ENCODE measurements around the gene MARCHF9. TPM values are rescaled to one million over a fixed set of nuclear protein-coding genes. Genes with fewer than 3 reads are reported as not detected.

MARCHF9 gene
- total RNA-seq, 1 experiment from 2014 or later: 42.4 TPM

DNA sequence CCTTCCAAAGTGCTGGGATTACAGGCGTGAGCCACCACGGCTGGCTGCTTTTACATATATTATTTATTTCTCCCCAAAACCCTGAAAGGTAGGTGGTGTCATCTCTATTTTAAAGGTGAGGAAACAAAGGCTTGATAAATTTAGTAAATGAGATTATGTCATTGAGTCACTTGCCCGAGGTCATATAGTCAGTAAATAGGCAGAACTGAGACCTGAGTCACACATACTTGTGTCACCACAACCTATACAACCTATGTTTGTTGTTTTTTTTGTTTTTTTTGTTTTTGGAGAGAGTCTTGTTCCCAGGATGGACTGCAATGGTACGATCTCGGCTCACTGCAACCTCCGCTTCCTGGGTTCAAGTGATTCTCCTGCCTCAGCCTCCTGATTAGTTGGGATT lies 40.5 kb downstream of the MARCHF9 start:
- CTCF ChIA-PET: interaction anchor here (0.6 kb wide), 1 partner anchor 366 kb away, joined by 3 read pairs; no protein-coding TSS in a partner anchor
- Mint-ChIP-seq H3K9me3 (ENCODE audit: low read depth, unreplicated experiment) (no peaks in the 10 kb centered on the region), H3K4me1 (ENCODE audit: low read depth, unreplicated experiment) (no peaks in the 10 kb centered on the region), H3K27ac (ENCODE audit: unreplicated experiment) (no peak overlapping the region), H3K36me3 (ENCODE audit: insufficient read depth, unreplicated experiment) (peaks cover 46% of the 10 kb centered on the region), H3K4me3 (ENCODE audit: low read depth, unreplicated experiment) (no peak overlapping the region), H3K27me3 (ENCODE audit: unreplicated experiment) (no peaks in the 10 kb centered on the region)
- no peak for DNase-seq
- intact Hi-C loops (cut with micrococcal nuclease; ENCODE audit: unreplicated experiment): no loop called here
- BruUV-seq (replicated peaks): no TSS peak
- TF ChIP-seq, protein P1, sequence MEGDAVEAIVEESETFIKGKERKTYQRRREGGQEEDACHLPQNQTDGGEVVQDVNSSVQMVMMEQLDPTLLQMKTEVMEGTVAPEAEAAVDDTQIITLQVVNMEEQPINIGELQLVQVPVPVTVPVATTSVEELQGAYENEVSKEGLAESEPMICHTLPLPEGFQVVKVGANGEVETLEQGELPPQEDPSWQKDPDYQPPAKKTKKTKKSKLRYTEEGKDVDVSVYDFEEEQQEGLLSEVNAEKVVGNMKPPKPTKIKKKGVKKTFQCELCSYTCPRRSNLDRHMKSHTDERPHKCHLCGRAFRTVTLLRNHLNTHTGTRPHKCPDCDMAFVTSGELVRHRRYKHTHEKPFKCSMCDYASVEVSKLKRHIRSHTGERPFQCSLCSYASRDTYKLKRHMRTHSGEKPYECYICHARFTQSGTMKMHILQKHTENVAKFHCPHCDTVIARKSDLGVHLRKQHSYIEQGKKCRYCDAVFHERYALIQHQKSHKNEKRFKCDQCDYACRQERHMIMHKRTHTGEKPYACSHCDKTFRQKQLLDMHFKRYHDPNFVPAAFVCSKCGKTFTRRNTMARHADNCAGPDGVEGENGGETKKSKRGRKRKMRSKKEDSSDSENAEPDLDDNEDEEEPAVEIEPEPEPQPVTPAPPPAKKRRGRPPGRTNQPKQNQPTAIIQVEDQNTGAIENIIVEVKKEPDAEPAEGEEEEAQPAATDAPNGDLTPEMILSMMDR (IDR thresholded peaks at IDR 0.05; ENCODE audit: unreplicated experiment): no peak

GRCh38 chr12:57796996-57797395 lies 42.1 kb downstream of the MARCHF9 start:
- intact Hi-C loops (cut with micrococcal nuclease; ENCODE audit: unreplicated experiment): no loop called here
- Mint-ChIP-seq H3K36me3 (ENCODE audit: insufficient read depth, unreplicated experiment) (peaks cover 34% of the 10 kb centered on the region), H3K27ac (ENCODE audit: unreplicated experiment) (no peak overlapping the region), H3K4me3 (ENCODE audit: low read depth, unreplicated experiment) (no peak overlapping the region), H3K4me1 (ENCODE audit: low read depth, unreplicated experiment) (no peaks in the 10 kb centered on the region), H3K27me3 (ENCODE audit: unreplicated experiment) (no peaks in the 10 kb centered on the region), H3K9me3 (ENCODE audit: low read depth, unreplicated experiment) (no peaks in the 10 kb centered on the region)
- no peak for DNase-seq
- CTCF ChIA-PET: no interaction called here
- no TSS peak for BruUV-seq (replicated peaks)
- TF ChIP-seq, protein P1 (IDR thresholded peaks at IDR 0.05; ENCODE audit: unreplicated experiment): no peak

GRCh38 chr12:57797933-57798332 lies 43.0 kb downstream of the MARCHF9 start:
- BruUV-seq (replicated peaks): no TSS peak
- Mint-ChIP-seq H3K9me3 (ENCODE audit: low read depth, unreplicated experiment) (no peaks in the 10 kb centered on the region), H3K27ac (ENCODE audit: unreplicated experiment) (no peak overlapping the region), H3K4me3 (ENCODE audit: low read depth, unreplicated experiment) (no peak overlapping the region), H3K27me3 (ENCODE audit: unreplicated experiment) (no peaks in the 10 kb centered on the region), H3K4me1 (ENCODE audit: low read depth, unreplicated experiment) (no peaks in the 10 kb centered on the region), H3K36me3 (ENCODE audit: insufficient read depth, unreplicated experiment) (peaks cover 25% of the 10 kb centered on the region)
- TF ChIP-seq, protein P1 (IDR thresholded peaks at IDR 0.05; ENCODE audit: unreplicated experiment): no peak
- no peak for DNase-seq
- CTCF ChIA-PET: no interaction called here
- intact Hi-C loops (cut with micrococcal nuclease; ENCODE audit: unreplicated experiment): no loop called here

DNA sequence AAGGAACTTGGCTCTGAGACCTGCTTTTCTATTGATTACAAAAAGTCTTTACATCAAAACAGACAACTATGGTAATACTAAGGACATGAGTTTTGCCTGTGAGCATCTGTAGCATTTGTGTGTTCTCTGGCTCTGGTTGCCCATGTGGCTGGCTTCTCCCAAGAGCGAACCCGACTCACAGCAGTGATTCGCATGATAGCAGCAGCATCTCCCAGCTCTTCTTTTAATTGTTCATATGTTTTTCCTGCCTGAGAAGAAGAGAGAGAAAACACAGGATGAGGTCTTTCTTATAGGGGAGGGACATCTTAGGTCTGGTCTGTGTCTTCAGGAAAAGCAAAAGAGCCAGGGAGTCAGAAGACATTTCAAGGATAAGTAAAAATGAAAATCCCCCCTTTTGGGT lies 46.1 kb downstream of the MARCHF9 start:
- TF ChIP-seq, protein P1 (IDR thresholded peaks at IDR 0.05; ENCODE audit: unreplicated experiment): no peak
- intact Hi-C loops (cut with micrococcal nuclease; ENCODE audit: unreplicated experiment): no loop called here
- H3K27ac Mint-ChIP-seq (ENCODE audit: unreplicated experiment): no peak overlapping the region
- H3K36me3 Mint-ChIP-seq (ENCODE audit: insufficient read depth, unreplicated experiment): peaks cover 12% of the 10 kb centered on the region
- no peak for DNase-seq
- BruUV-seq (replicated peaks): no TSS peak
- H3K9me3 Mint-ChIP-seq (ENCODE audit: low read depth, unreplicated experiment): no peaks in the 10 kb centered on the region
- no peak overlapping the region for H3K4me3 Mint-ChIP-seq (ENCODE audit: low read depth, unreplicated experiment)
- H3K27me3 Mint-ChIP-seq (ENCODE audit: unreplicated experiment): no peaks in the 10 kb centered on the region
- H3K4me1 Mint-ChIP-seq (ENCODE audit: low read depth, unreplicated experiment): no peaks in the 10 kb centered on the region
- CTCF ChIA-PET: no interaction called here

All from Calu3 (cell line).